MG63 (cell line): ENCODE data around the gene ARL6. TPM values are rescaled to one million over a fixed set of nuclear protein-coding genes. Genes with fewer than 3 reads are reported as not detected.

Experiments
- DNase-seq: peaks from one replicate; pipeline ENCODE4 v3.0.0-alpha.2; 2020
- H3K27me3 ChIP-seq: fragments of 250-450 bp; sonication (Bioruptor Pico); 2 replicates; pipeline ENCODE4 v1.5.1; 2020; ENCODE audit warnings: mild to moderate bottlenecking, moderate library complexity
- H3K36me3 ChIP-seq: fragments of 250-450 bp; sonication (Bioruptor Pico); 2 replicates; pipeline ENCODE4 v1.5.1; 2020; ENCODE audit warnings: mild to moderate bottlenecking, moderate library complexity
- H3K4me3 ChIP-seq: fragments of 250-450 bp; sonication (Bioruptor Pico); 2 replicates; pipeline ENCODE4 v1.5.1; 2020; ENCODE audit warnings: mild to moderate bottlenecking, moderate library complexity
- H3K9me3 ChIP-seq: fragments of 250-450 bp; sonication (Bioruptor Pico); 2 replicates; pipeline ENCODE4 v1.5.1; 2020; ENCODE audit warnings: mild to moderate bottlenecking, moderate library complexity
- total RNA-seq: library from RNA; depleted of rRNA; stranded (reverse); fragments of >200 nt; shearing (Covaris generic); gene quantifications from 2 replicates; pipeline ENCODE4 v1.2.3, GENCODE V29; 2014; ENCODE audit warnings: low replicate concordance; rRNA removed

The ARL6 gene
- total RNA-seq, 1 experiment from 2014 or later: 14.3 TPM

DNA sequence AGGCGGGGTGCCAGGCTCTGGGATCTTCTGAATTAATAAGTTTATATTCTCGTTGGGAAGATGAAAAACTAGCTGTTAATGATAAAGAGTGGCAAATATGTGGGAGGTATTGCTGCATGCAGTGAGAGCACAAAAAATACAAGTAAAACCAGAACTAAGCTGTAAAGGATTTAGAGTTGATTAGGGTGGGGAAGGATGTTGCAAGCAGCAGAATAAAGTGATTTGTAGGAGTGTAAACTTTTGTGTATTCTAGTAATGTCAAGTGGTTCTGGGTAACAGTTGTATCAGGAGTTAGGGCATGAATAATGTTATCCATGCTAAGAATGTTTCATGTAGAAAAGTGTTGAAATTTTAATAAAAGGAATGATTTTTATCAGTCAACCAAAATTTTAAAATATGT, 75.4 kb downstream of the ARL6 start:
- Histone ChIP-seq H3K4me3 (no peak overlapping the region), H3K9me3 (no peaks in the 10 kb centered on the region), H3K27me3 (no peaks in the 10 kb centered on the region), H3K36me3 (no peaks in the 10 kb centered on the region)
- DNase-seq: no peak

DNA sequence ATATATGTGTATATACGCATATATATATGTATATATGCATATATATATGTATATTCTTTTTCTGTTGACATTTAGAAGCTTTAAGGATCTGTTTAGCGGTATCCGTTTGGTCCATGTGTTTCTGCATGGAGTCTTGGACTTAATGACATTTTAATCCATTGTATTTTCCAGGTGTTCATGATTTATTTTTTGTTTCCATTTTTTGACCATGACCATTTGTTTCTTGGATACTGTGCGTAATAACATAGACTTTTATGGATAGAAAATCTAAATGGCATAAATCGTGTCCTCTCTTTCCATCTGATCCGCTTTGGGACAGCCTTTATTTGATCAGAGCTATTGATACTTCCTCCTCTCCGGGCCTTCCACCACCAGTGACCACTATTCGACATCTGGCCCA, 76.7 kb downstream of the ARL6 start:
- H3K4me3 ChIP-seq: no peak overlapping the region
- H3K36me3 ChIP-seq: no peaks in the 10 kb centered on the region
- H3K27me3 ChIP-seq: no peaks in the 10 kb centered on the region
- H3K9me3 ChIP-seq: no peaks in the 10 kb centered on the region
- DNase-seq: no peak

DNA sequence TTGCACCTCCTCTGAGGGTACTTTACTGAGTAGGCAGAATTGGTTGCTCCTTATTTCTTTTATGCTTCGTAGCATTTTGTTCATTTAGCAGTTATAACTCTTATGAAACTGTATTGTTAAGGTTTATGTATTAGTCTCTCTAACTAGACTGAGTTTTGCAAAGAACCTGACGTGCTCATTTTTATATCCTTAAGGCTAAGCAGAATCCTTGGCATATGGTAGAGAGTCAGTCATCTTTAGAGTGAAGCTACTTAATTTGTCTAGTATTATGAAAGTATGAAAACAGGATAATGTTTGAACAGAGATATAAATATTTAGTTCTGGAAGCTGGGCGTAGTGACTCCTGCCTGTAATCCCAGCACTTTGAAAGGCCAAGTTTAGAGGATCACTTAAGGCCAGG, 77.4 kb downstream of the ARL6 start:
- Histone ChIP-seq H3K36me3 (no peaks in the 10 kb centered on the region), H3K4me3 (no peak overlapping the region), H3K9me3 (no peaks in the 10 kb centered on the region), H3K27me3 (no peaks in the 10 kb centered on the region)
- no peak for DNase-seq

DNA sequence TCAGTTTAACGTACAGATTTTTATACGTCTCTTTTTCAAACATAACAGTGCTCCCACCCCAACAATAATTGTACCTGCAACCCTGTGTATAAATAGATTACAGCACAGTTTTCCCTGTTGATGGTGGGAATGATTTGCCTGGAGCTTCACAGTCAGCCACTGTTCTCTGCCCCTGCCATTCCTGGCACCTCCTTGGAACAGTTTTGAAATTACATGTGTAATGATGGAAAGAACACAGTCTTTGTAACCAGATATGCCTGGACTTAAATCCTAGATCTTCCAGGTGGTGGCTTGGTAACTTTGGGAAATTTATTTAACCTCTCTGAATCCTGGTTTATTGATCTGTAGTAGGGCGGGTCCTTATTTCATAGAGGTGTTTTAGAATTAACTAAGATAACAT, 84.2 kb downstream of the ARL6 start:
- H3K9me3 ChIP-seq: peaks cover 2% of the 10 kb centered on the region
- H3K36me3 ChIP-seq: no peaks in the 10 kb centered on the region
- no peak for DNase-seq
- H3K4me3 ChIP-seq: no peak overlapping the region
- no peaks in the 10 kb centered on the region for H3K27me3 ChIP-seq

Other genes with a start within 250 kb of the ARL6 start
- 5.1 and 6.5 TPM in 2 replicates for gene CRYBG3, start 57.3 kb downstream of the ARL6 start, total RNA-seq
- gene RIOX2, start 207.7 kb downstream of the ARL6 start, total RNA-seq: 72.3 and 76.2 TPM in 2 replicates